Measurements from ENCODE around the gene HS6ST3.
"Not testable (repeated sequence)": the region's sequence is repeated elsewhere in the genome, so short reads cannot be mapped to it uniquely, and the experiment has no call there.

Gene HS6ST3

GRCh38 chr13:96089749-96090239 is at the start of gene HS6ST3:
HS6ST3 (plus strand) TSS chr13:96090107.
- DNase-seq = peak; percentile 22

- no peak for DNase-seq
These were observed 48.4 kb upstream of the HS6ST3 start for GRCh38 chr13:96041326-96042110.

- DNase-seq = no peak
These were observed 45.7 kb upstream of the HS6ST3 start for GRCh38 chr13:96044238-96044637.

- not testable (repeated sequence) for DNase-seq
These were observed 43.3 kb upstream of the HS6ST3 start for GRCh38 chr13:96046449-96047126.

- DNase-seq = not testable (repeated sequence)
These were observed 39.0 kb upstream of the HS6ST3 start for GRCh38 chr13:96050955-96051354.

- not testable (repeated sequence) for DNase-seq
These were observed 38.4 kb upstream of the HS6ST3 start for GRCh38 chr13:96051491-96051890.

GRCh38 chr13:96051946-96052345 is 38.0 kb upstream of the HS6ST3 start:
- DNase-seq = not testable (repeated sequence)

GRCh38 chr13:96052656-96053002 is 37.3 kb upstream of the HS6ST3 start:
- peak; percentile 75 for DNase-seq

- DNase-seq = peak; percentile 93
These were observed 36.8 kb upstream of the HS6ST3 start, which contains the start of gene UGGT2 for GRCh38 chr13:96053003-96053703. UGGT2 (minus strand) TSS chr13:96053401; CDS start chr13:96053312, 89 bp downstream.

- no peak for DNase-seq
These were observed 24.1 kb upstream of the HS6ST3 start for GRCh38 chr13:96065849-96066248.

- no peak for DNase-seq
These were observed 21.2 kb upstream of the HS6ST3 start for GRCh38 chr13:96068729-96069128.

- DNase-seq = no peak
These were observed 18.4 kb upstream of the HS6ST3 start for GRCh38 chr13:96071504-96071903.

GRCh38 chr13:96072392-96072791 is 17.5 kb upstream of the HS6ST3 start:
- no peak for DNase-seq

- DNase-seq = peak; percentile 59
These were observed 13.9 kb upstream of the HS6ST3 start for GRCh38 chr13:96075953-96076543.

GRCh38 chr13:96080676-96081075 is 9.2 kb upstream of the HS6ST3 start:
- DNase-seq = no peak

- no peak for DNase-seq
These were observed 8.0 kb upstream of the HS6ST3 start for GRCh38 chr13:96081888-96082287.

GRCh38 chr13:96082640-96083039 is 7.3 kb upstream of the HS6ST3 start:
- no peak for DNase-seq

- DNase-seq = no peak
These were observed 3.2 kb upstream of the HS6ST3 start for GRCh38 chr13:96086736-96087135.

GRCh38 chr13:96089139-96089538 is 768 bp upstream of the HS6ST3 start:
- DNase-seq = no peak

GRCh38 chr13:96090240-96091101 is 564 bp downstream of the HS6ST3 start:
- DNase-seq = peak; percentile 17

- no peak for DNase-seq
These were observed 1.5 kb downstream of the HS6ST3 start for GRCh38 chr13:96091164-96092117.
